Parathyroid adenoma (tissue), 2 donors: ENCODE results near the gene CFAP77.

ENCODE experiments used
- H2AFZ ChIP-seq: fragments of 300-600 bp; sonication (generic); one replicate; pipeline ENCODE4 v1.7.0; 2017; ENCODE audit warnings: antibody characterized with exemption, mild to moderate bottlenecking
- H3K27ac ChIP-seq: fragments of 300-600 bp; sonication (generic); one replicate; pipeline ENCODE4 v1.7.0; 2017
- H3K27me3 ChIP-seq: fragments of 300-600 bp; sonication (generic); one replicate; pipeline ENCODE4 v1.7.0; 2017; ENCODE audit warnings: low read length; ENCODE audit not compliant: control insufficient read depth, insufficient read depth
- H3K36me3 ChIP-seq: fragments of 300-600 bp; sonication (generic); one replicate; pipeline ENCODE4 v1.7.0; 2017; ENCODE audit warnings: low read length; ENCODE audit not compliant: control insufficient read depth, insufficient read depth
- H3K4me1 ChIP-seq: fragments of 300-600 bp; sonication (generic); one replicate; pipeline ENCODE4 v1.7.0; 2017; ENCODE audit warnings: control low read depth
- H3K4me2 ChIP-seq: fragments of 300-600 bp; sonication (generic); one replicate; pipeline ENCODE4 v1.7.0; 2017; ENCODE audit warnings: low read length
- H3K4me3 ChIP-seq: fragments of 300-600 bp; sonication (generic); one replicate; pipeline ENCODE4 v1.7.0; 2017; ENCODE audit warnings: low read depth, low read length
- H3K79me2 ChIP-seq: fragments of 300-600 bp; sonication (generic); one replicate; pipeline ENCODE4 v1.7.0; 2017; ENCODE audit warnings: control low read depth
- H3K9ac ChIP-seq: fragments of 300-600 bp; sonication (generic); one replicate; pipeline ENCODE4 v1.7.0; 2017; ENCODE audit warnings: mild to moderate bottlenecking
- H3K9me3 ChIP-seq: fragments of 300-600 bp; sonication (generic); one replicate; pipeline ENCODE4 v1.7.0; 2017; ENCODE audit warnings: low read length; ENCODE audit not compliant: control insufficient read depth
- CTCF ChIP-seq: fragments of 300-600 bp; sonication (generic); IDR thresholded peaks from one replicate; pipeline ENCODE4 v1.7.0; 2017; ENCODE audit warnings: antibody characterized with exemption, mild to moderate bottlenecking
- donor health status: primary hyperparathyroidism.

The CFAP77 gene

GRCh38 chr9:132507670-132508469 is 97.9 kb downstream of the CFAP77 start:
- no peak overlapping the region for H3K4me2 ChIP-seq
- no peaks in the 10 kb centered on the region for H3K79me2 ChIP-seq
- H2AFZ ChIP-seq: peak overlapping the region; percentile 50
- peak; percentile 59 for TF ChIP-seq CTCF
- no peaks in the 10 kb centered on the region for H3K27me3 ChIP-seq
- peaks cover 11% of the 10 kb centered on the region for H3K4me1 ChIP-seq
- H3K36me3 ChIP-seq: no peaks in the 10 kb centered on the region
- peak overlapping the region; percentile 73 for H3K27ac ChIP-seq
- no peak overlapping the region for H3K9ac ChIP-seq
- H3K4me3 ChIP-seq: no peak overlapping the region
- no peaks in the 10 kb centered on the region for H3K9me3 ChIP-seq

GRCh38 chr9:132509928-132510874 is 100.2 kb downstream of the CFAP77 start:
- H3K9ac ChIP-seq: no peak overlapping the region
- H3K36me3 ChIP-seq: no peaks in the 10 kb centered on the region
- no peak overlapping the region for H3K4me2 ChIP-seq
- no peaks in the 10 kb centered on the region for H3K79me2 ChIP-seq
- H3K27me3 ChIP-seq: no peaks in the 10 kb centered on the region
- no peak overlapping the region for H2AFZ ChIP-seq
- no peak overlapping the region for H3K27ac ChIP-seq
- peaks cover 11% of the 10 kb centered on the region for H3K4me1 ChIP-seq
- no peak overlapping the region for H3K4me3 ChIP-seq
- no peak for TF ChIP-seq CTCF
- H3K9me3 ChIP-seq: no peaks in the 10 kb centered on the region

- Histone ChIP-seq H3K4me3 (no peak overlapping the region), H3K27ac (no peak overlapping the region), H3K27me3 (no peaks in the 10 kb centered on the region), H2AFZ (no peak overlapping the region), H3K9ac (no peak overlapping the region), H3K36me3 (no peaks in the 10 kb centered on the region), H3K4me1 (peaks cover 10% of the 10 kb centered on the region), H3K4me2 (no peak overlapping the region), H3K79me2 (no peaks in the 10 kb centered on the region), H3K9me3 (no peaks in the 10 kb centered on the region)
- no peak for TF ChIP-seq CTCF
Observed at GRCh38 chr9:132511191-132511999, 101.4 kb downstream of the CFAP77 start.

GRCh38 chr9:132513416-132513815 is 103.4 kb downstream of the CFAP77 start:
- Histone ChIP-seq H2AFZ (no peak overlapping the region), H3K9ac (no peak overlapping the region), H3K27me3 (no peaks in the 10 kb centered on the region), H3K36me3 (no peaks in the 10 kb centered on the region), H3K9me3 (no peaks in the 10 kb centered on the region), H3K4me2 (no peak overlapping the region), H3K4me1 (no peaks in the 10 kb centered on the region), H3K27ac (no peak overlapping the region), H3K79me2 (no peaks in the 10 kb centered on the region), H3K4me3 (no peak overlapping the region)
- no peak for TF ChIP-seq CTCF
